Gastrocnemius medialis (tissue), 4 donors: ENCODE data around the gene NAT9. TPM values are rescaled to one million over a fixed set of nuclear protein-coding genes. Genes with fewer than 3 reads are reported as not detected.

Experiments
- ATAC-seq, 2 donors: fragments of 150-250 bp; one replicate each; pipeline ENCODE4 v1.9.1; 2016
- DNase-seq, 2 donors: peaks; one replicate each; pipeline ENCODE4 v3.0.0-alpha.2; 2019
- H3K27ac ChIP-seq, 4 donors: fragments of 200-600 bp; sonication (generic); 1 replicate in 1 of 4; 2 replicates in 3 of 4; pipeline ENCODE4 v1.5.1; 2016 to 2018; ENCODE audit warnings: mild to moderate bottlenecking in 2 of 4, moderate library complexity in 1 of 4
- H3K27me3 ChIP-seq, 3 donors: fragments of 200-600 bp; sonication (generic) in 2 of 3; 1 replicate in 1 of 3; 2 replicates in 2 of 3; pipeline versions ENCODE4 v1.5.1 to v1.6.0; 2016 to 2019; ENCODE audit warnings: mild to moderate bottlenecking in 1 of 3, moderate library complexity in 1 of 3
- H3K36me3 ChIP-seq, 2 donors: fragments of 200-600 bp; sonication (generic) in 1 of 2; one replicate each; pipeline ENCODE4 v1.5.1; 2017 to 2018
- H3K4me1 ChIP-seq, 2 donors: fragments of 200-600 bp; sonication (generic) in 1 of 2; one replicate each; pipeline ENCODE4 v1.5.1; 2016 to 2017; ENCODE audit warnings: mild to moderate bottlenecking in 2 of 2
- H3K4me3 ChIP-seq, 4 donors: fragments of 200-600 bp; sonication (generic) in 3 of 4; 1 replicate in 1 of 4; 2 replicates in 3 of 4; pipeline ENCODE4 v1.5.1; 2016 to 2019; ENCODE audit warnings: mild to moderate bottlenecking in 2 of 4
- H3K9me3 ChIP-seq, 3 donors: fragments of 200-600 bp; sonication (generic) in 2 of 3; 1 replicate in 1 of 3; 2 replicates in 2 of 3; pipeline ENCODE4 v1.5.1; 2016 to 2019
- CTCF ChIP-seq, 5 experiments: fragments of 450-650 bp in 3 of 5; fragments of 200-600 bp in 2 of 5; sonication (generic) in 2 of 5; IDR thresholded peaks in 4 of 5; conservative IDR thresholded peaks in 1 of 5; 1 replicate in 4 of 5; 2 replicates in 1 of 5; pipeline ENCODE4 v1.5.1; 2016 to 2019; ENCODE audit warnings: antibody characterized with exemption in 5 of 5, mild to moderate bottlenecking in 3 of 5, moderate library complexity in 3 of 5
- POLR2A ChIP-seq, 2 donors: fragments of 450-650 bp; IDR thresholded peaks; one replicate each; pipeline ENCODE4 v1.6.1; 2017; ENCODE audit warnings: antibody characterized with exemption in 2 of 2, mild to moderate bottlenecking in 2 of 2, moderate library complexity in 2 of 2
- in situ Hi-C, 4 donors: fragments of 200-750 bp; cut with MboI; loops; one replicate each; pipeline versions ENCODE4 v1.15.0 to v1.8.0; 2017; ENCODE audit warnings: low sequenced_read_pairs in 4 of 4
- intact Hi-C: fragments of 100-400 bp; cut with DNase I; formaldehyde crosslinking; loops from one replicate; pipeline ENCODE4 v1.15.1; 2023; ENCODE audit warnings: low total_unique reads
- total RNA-seq, 4 donors: library from RNA; depleted of rRNA; stranded (reverse); fragments of >200 nt; gene quantifications; one replicate each; pipeline versions ENCODE4 v1.1.0 to v1.2.3, GENCODE V29; 2016

Gene NAT9
- total RNA-seq, 4 donors from 2014 or later = 7.7 to 27.4 (median 14.5) TPM

- in situ Hi-C loops (loop anchor here in 3 of 4 donors (5.0 to 10.0 kb wide), 2 partner anchors 125 to 132 kb away; partner anchors contain the start of gene FDXR (in 1 of the 3)), intact Hi-C loops (loop anchor here (10.0 kb wide), 1 partner anchor 215 kb away; no protein-coding TSS in a partner anchor)
- no peak overlapping the region for H3K27ac ChIP-seq
- no peaks in the 10 kb centered on the region for H3K36me3 ChIP-seq
- DNase-seq = no peak
- no peak for ATAC-seq
- no peak for TF ChIP-seq POLR2A (IDR thresholded peaks at IDR 0.05)
- TF ChIP-seq CTCF (IDR thresholded peaks at IDR 0.05 in 4 of 5, conservative IDR thresholded peaks at IDR 0.05 in 1 of 5) = no peak
- peaks cover 49 to 66% (median 52%) of the 10 kb centered on the region in 3 donors for H3K27me3 ChIP-seq
- no peak overlapping the region for H3K4me3 ChIP-seq
- peaks cover 4 to 17% of the 10 kb centered on the region in 2 donors for H3K4me1 ChIP-seq
- no peaks in the 10 kb centered on the region for H3K9me3 ChIP-seq
Measured at GRCh38 chr17:74740173-74740572, 36.0 kb downstream of the NAT9 start.

GRCh38 chr17:74739227-74739831 lies 36.8 kb downstream of the NAT9 start:
- H3K27ac ChIP-seq = no peak overlapping the region
- in situ Hi-C loops = no loop called here
- H3K4me1 ChIP-seq = peaks cover 0 to 12% of the 10 kb centered on the region in 2 donors
- H3K27me3 ChIP-seq = peaks cover 52 to 71% (median 55%) of the 10 kb centered on the region in 3 donors
- no peak for TF ChIP-seq CTCF (IDR thresholded peaks at IDR 0.05 in 4 of 5, conservative IDR thresholded peaks at IDR 0.05 in 1 of 5)
- no peak for TF ChIP-seq POLR2A (IDR thresholded peaks at IDR 0.05)
- ATAC-seq = no peak
- no peak overlapping the region for H3K4me3 ChIP-seq
- no peaks in the 10 kb centered on the region for H3K9me3 ChIP-seq
- no peaks in the 10 kb centered on the region for H3K36me3 ChIP-seq
- no peak for DNase-seq
- intact Hi-C loops = no loop called here

GRCh38 chr17:74738051-74738996 lies 37.8 kb downstream of the NAT9 start:
- Histone ChIP-seq H3K27ac (no peak overlapping the region), H3K4me3 (peak overlapping the region in 2 of 4 donors; percentile 35 to 44), H3K27me3 (peaks cover 58 to 78% (median 61%) of the 10 kb centered on the region in 3 donors), H3K4me1 (peaks cover 0 to 12% of the 10 kb centered on the region in 2 donors), H3K9me3 (no peaks in the 10 kb centered on the region), H3K36me3 (no peaks in the 10 kb centered on the region)
- DNase-seq = no peak
- ATAC-seq = no peak
- TF ChIP-seq POLR2A (IDR thresholded peaks at IDR 0.05) = no peak
- TF ChIP-seq CTCF (IDR thresholded peaks at IDR 0.05 in 4 of 5, conservative IDR thresholded peaks at IDR 0.05 in 1 of 5) = no peak
- intact Hi-C loops = no loop called here
- in situ Hi-C loops = no loop called here

- H3K4me3 ChIP-seq = peak overlapping the region; percentile 35 to 44 (median 37)
- TF ChIP-seq POLR2A (IDR thresholded peaks at IDR 0.05) (no peak), CTCF (IDR thresholded peaks at IDR 0.05 in 4 of 5, conservative IDR thresholded peaks at IDR 0.05 in 1 of 5) (peak in 2 of 5 experiments; percentile 7 to 13)
- H3K9me3 ChIP-seq = no peaks in the 10 kb centered on the region
- intact Hi-C loops (no loop called here), in situ Hi-C loops (no loop called here)
- peaks cover 0 to 12% of the 10 kb centered on the region in 2 donors for H3K4me1 ChIP-seq
- no peaks in the 10 kb centered on the region for H3K36me3 ChIP-seq
- H3K27ac ChIP-seq = no peak overlapping the region
- H3K27me3 ChIP-seq = peaks cover 61 to 78% (median 67%) of the 10 kb centered on the region in 3 donors
- DNase-seq = no peak
- ATAC-seq = no peak
Measured at GRCh38 chr17:74737299-74738050, 38.7 kb downstream of the NAT9 start.
